NB4 (cell line): ENCODE measurements around the gene GDPGP1.

Experiments used
- DNase-seq: peaks from one replicate; pipeline ENCODE4 v3.0.0; 2010; ENCODE audit warnings: low read depth
- H3K4me3 ChIP-seq: one replicate; pipeline ENCODE4 v1.5.1; 2011; ENCODE audit warnings: mild to moderate bottlenecking, low read depth, low read length, moderate library complexity
- CTCF ChIP-seq: IDR thresholded peaks from one replicate; pipeline ENCODE4 v1.5.1; 2012; ENCODE audit warnings: low read depth, low read length
- MAX ChIP-seq: IDR thresholded peaks from 2 replicates; pipeline ENCODE4 v1.6.1; 2011; ENCODE audit warnings: low read depth, low read length
- MYC ChIP-seq: IDR thresholded peaks from 2 replicates; pipeline ENCODE4 v1.6.1; 2011; ENCODE audit warnings: low read depth, low read length
- POLR2A ChIP-seq: IDR thresholded peaks from 2 replicates; pipeline ENCODE4 v1.6.1; 2011; ENCODE audit warnings: mild to moderate bottlenecking; ENCODE audit not compliant: insufficient read length; ENCODE audit errors: extremely low read depth

Gene GDPGP1

DNA sequence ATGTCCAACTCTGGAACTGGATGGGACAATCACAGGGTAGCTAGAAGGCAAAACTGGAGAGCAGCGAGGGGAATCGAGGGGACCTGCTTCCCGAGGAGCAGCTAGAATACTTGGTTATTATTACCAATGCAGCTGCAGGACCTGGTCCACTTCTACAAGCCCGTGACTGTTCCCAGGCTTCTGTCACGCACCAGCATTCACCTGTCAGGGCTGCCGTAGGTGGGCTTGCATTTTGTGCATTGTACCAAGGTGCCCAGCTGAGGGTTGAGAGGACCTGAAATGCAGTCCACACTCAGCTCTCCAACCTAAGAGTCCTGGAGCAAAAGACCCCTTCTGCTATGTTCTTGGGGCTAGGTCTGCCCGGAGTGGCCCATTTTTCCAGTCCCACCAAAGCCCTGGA lies 30.5 kb upstream of the GDPGP1 start:
- TF ChIP-seq MAX (no peak), MYC (no peak)
- H3K4me3 ChIP-seq, result no peak overlapping the region
- DNase-seq, result no peak

- DNase-seq, result peak; percentile 74
- TF ChIP-seq MAX (no peak), MYC (no peak), POLR2A (no peak), CTCF (no peak)
- no peak overlapping the region for H3K4me3 ChIP-seq
These were observed 30.1 kb upstream of the GDPGP1 start for GRCh38 chr15:90203922-90204321.

DNA sequence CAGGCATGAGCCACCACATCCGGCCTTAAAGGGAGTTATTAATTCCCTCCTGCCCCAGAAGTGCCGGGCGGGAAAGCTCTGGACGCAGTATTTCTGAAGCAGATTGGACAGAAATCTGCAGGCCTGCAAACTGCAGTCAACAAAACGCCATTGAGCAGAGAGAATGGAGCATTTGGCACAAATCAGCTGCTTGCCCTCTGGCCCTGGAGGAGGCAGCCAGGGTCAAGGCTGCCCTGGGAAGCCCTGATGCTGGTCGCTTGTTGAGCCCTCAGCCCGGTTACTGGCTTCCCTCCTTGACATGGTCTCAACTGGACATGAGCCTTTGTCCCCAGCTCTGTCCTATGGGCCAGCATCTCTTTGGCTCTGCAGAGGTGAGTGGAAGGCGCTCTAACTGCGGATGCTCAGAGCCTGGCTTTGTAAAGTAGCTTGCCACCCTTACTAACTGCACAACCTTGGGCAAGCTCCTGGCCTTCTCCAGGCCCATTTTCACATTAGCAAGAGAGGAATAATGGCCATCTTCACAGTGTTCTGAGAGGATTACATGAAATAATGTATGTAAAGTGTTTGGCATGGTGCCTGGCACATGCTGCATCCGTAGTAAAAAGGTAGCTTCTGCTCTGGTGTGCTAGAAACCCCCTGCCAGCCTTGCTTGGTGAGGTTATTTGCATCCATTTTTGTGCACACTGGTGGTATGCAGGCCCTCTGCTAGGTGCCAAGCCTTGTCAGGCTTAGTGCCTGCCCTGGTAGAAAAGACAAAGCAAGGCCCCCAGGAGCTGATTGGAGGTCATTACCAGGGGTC lies 28.8 kb upstream of the GDPGP1 start:
- TF ChIP-seq POLR2A (no peak), MAX (no peak), CTCF (no peak), MYC (no peak)
- H3K4me3 ChIP-seq, result no peak overlapping the region
- DNase-seq, result no peak

GRCh38 chr15:90205886-90206285 lies 28.1 kb upstream of the GDPGP1 start:
- no peak overlapping the region for H3K4me3 ChIP-seq
- TF ChIP-seq MYC (0 out of 2 replicates have a peak, but pooled peaks have one; percentile 12), CTCF (no peak)
- DNase-seq, result peak; percentile 50

DNA sequence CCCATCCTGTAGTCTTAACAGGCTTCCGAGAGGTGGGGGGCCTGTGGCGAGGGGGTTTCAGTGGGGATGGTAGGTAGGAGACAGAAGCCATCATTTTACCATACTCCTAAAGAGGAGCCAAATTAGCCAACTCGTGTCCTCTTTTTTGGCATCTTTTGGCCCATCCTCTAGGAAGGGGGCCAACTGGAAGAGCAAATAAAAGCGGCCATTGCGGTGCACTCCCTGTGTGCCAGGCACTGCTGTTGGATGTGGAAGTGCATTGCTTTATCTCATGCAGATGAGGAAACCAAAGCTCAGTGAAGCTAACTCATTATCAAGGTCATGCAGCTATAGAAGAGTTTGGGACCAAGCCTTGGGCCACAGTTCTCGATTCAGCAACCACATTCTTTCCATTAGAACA lies 26.8 kb upstream of the GDPGP1 start:
- H3K4me3 ChIP-seq, result no peak overlapping the region
- DNase-seq, result no peak
- no peak for TF ChIP-seq MYC

GRCh38 chr15:90208356-90208755 lies 25.7 kb upstream of the GDPGP1 start:
- DNase-seq, result no peak
- H3K4me3 ChIP-seq, result no peak overlapping the region
- TF ChIP-seq CTCF (no peak), MAX (no peak), POLR2A (no peak), MYC (no peak)

- TF ChIP-seq MYC (no peak), CTCF (no peak), MAX (no peak), POLR2A (no peak)
These were observed 24.4 kb upstream of the GDPGP1 start for GRCh38 chr15:90209591-90209990.

More at GRCh38 chr15:90209591-90209990, 24.4 kb upstream of the GDPGP1 start:
- DNase-seq, result no peak
- H3K4me3 ChIP-seq, result no peak overlapping the region
